ENCODE data around the gene AOC3.

DNA sequence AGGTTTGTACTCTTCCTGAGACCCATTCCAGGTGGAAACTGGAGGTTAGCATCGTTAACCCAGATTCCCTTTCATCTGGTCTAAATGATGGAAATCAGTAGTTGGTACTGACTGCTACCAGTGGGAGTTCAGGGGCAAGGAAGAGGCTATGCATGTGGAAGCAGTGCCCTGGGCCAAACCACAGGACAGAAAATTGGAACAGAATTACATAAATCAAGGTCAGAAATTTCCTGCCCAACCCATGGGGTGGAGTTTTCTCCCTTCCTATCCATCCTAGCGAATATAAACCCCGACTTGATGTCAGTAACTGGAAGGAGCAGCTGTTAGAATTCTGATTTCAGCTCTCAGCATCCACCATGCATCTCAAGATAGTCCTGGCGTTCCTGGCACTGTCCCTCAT, 6.7 kb upstream of the AOC3 start, which contains the start of gene AOC2:
- TF ChIP-seq, protein P1, sequence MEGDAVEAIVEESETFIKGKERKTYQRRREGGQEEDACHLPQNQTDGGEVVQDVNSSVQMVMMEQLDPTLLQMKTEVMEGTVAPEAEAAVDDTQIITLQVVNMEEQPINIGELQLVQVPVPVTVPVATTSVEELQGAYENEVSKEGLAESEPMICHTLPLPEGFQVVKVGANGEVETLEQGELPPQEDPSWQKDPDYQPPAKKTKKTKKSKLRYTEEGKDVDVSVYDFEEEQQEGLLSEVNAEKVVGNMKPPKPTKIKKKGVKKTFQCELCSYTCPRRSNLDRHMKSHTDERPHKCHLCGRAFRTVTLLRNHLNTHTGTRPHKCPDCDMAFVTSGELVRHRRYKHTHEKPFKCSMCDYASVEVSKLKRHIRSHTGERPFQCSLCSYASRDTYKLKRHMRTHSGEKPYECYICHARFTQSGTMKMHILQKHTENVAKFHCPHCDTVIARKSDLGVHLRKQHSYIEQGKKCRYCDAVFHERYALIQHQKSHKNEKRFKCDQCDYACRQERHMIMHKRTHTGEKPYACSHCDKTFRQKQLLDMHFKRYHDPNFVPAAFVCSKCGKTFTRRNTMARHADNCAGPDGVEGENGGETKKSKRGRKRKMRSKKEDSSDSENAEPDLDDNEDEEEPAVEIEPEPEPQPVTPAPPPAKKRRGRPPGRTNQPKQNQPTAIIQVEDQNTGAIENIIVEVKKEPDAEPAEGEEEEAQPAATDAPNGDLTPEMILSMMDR (conservative IDR thresholded peaks at IDR 0.05; ENCODE audit: low read depth, low read length): no peak
- no peak for TF ChIP-seq CEBPB (IDR thresholded peaks at IDR 0.05; ENCODE audit: low read depth, low read length)
- TF ChIP-seq POLR2A (IDR thresholded peaks at IDR 0.05; ENCODE audit: low read depth, low read length): no peak
- no peak for TF ChIP-seq RCOR1 (IDR thresholded peaks at IDR 0.05; ENCODE audit: insufficient replicate concordance, low read length)
- TF ChIP-seq MXI1 (IDR thresholded peaks at IDR 0.05; ENCODE audit: borderline replicate concordance, low read depth, low read length): no peak
- no peak for TF ChIP-seq FOS (IDR thresholded peaks at IDR 0.05; ENCODE audit: low read depth, low read length)
- TF ChIP-seq NFE2L2 (IDR thresholded peaks at IDR 0.05; ENCODE audit: low read depth, low read length): no peak

Measured in IMR-90 (cell line).